ENCODE results near the gene PAK3. TPM values are rescaled to one million over a fixed set of nuclear protein-coding genes. Genes with fewer than 3 reads are reported as not detected.

Gene PAK3
- total and polyA plus RNA-seq, 2 donors (not counting 3 experiments of a cell fraction or from before 2014, with no cell fraction given) = 0.01 to 0.15 TPM

- DNase-seq (ENCODE audit: low read depth, low spot score) (no peak), FAIRE-seq (no peak)
- Histone ChIP-seq H3K27me3 (ENCODE audit: control insufficient read depth in 2 of 2, insufficient read depth in 2 of 2, low read length in 2 of 2) (no peaks in the 10 kb centered on the region), H2AFZ (ENCODE audit: low read depth, low read length) (no peak overlapping the region), H3K79me2 (ENCODE audit: control insufficient read depth, insufficient read depth, low read length) (no peaks in the 10 kb centered on the region), H4K20me1 (replicated peaks; ENCODE audit: control insufficient read depth, extremely low read depth, insufficient read depth, low read length) (no peaks in the 10 kb centered on the region), H3K9me1 (replicated peaks; ENCODE audit: control insufficient read depth, extremely low read depth, insufficient read depth, low read length) (no peaks in the 10 kb centered on the region), H3K4me1 (ENCODE audit: control insufficient read depth, extremely low read depth, insufficient read depth, low read length) (no peaks in the 10 kb centered on the region), H3K9me3 (replicated peaks; ENCODE audit: control insufficient read depth, insufficient read depth, low read length) (no peaks in the 10 kb centered on the region), H3K9ac (replicated peaks; ENCODE audit: extremely low read depth, insufficient read depth, low read length) (no peak overlapping the region), H3K4me3 (replicated peaks in 1 of 3; ENCODE audit: insufficient read depth in 1 of 3, low read depth in 1 of 3, low read length in 3 of 3) (no peak overlapping the region), H3K27ac (ENCODE audit: insufficient read depth, low read depth, low read length) (no peak overlapping the region), H3K4me2 (ENCODE audit: insufficient read depth, low read length) (no peak overlapping the region), H3K36me3 (ENCODE audit: control insufficient read depth in 2 of 2, extremely low read depth in 1 of 2, insufficient read depth in 2 of 2, low read length in 2 of 2) (no peaks in the 10 kb centered on the region)
- dilution Hi-C loops (cut with MboI; ENCODE audit: extremely low pct_ligation_motif_present, low sequenced_read_pairs) = no loop called here
- BruUV-seq (replicated peaks) = no TSS peak
- ChIA-PET CTCF (no interaction called here), POLR2A (no interaction called here)
- intact Hi-C loops (cut with micrococcal nuclease) = no loop called here
- TF ChIP-seq POLR2AphosphoS5 (IDR thresholded peaks at IDR 0.05; ENCODE audit: insufficient read depth, low read depth, low read length) (no peak), FOS (IDR thresholded peaks at IDR 0.05; ENCODE audit: borderline replicate concordance, insufficient read depth, low read length) (no peak), GATA2 (IDR thresholded peaks at IDR 0.05; ENCODE audit: insufficient read depth, insufficient read length, low read depth, low read length) (no peak), CTCF (IDR thresholded peaks at IDR 0.05; ENCODE audit: extremely low read depth in 1 of 2, insufficient read depth in 1 of 2, low read depth in 1 of 2, low read length in 2 of 2) (no peak), POLR2A (IDR thresholded peaks at IDR 0.05; ENCODE audit: low read depth, low read length) (no peak), MYC (IDR thresholded peaks at IDR 0.05; ENCODE audit: low read depth, low read length) (no peak), EZH2 (IDR thresholded peaks at IDR 0.05; ENCODE audit: borderline replicate concordance, low read depth, low read length, severe bottlenecking) (no peak), JUN (IDR thresholded peaks at IDR 0.05; ENCODE audit: borderline replicate concordance, insufficient read depth, insufficient read length, low read depth) (no peak), MAX (IDR thresholded peaks at IDR 0.05; ENCODE audit: insufficient read depth, insufficient read length) (no peak)
Measured at GRCh38 chrX:111052478-111052877, 43.5 kb upstream of the PAK3 start.
